Tibial nerve (tissue), 4 donors: ENCODE results near the gene MARCHF10.

ENCODE experiments used
- EP300 ChIP-seq, 2 donors: sonication (generic); formaldehyde crosslinking; IDR thresholded peaks; one replicate each; pipeline ENCODE4 v1.6.1; 2017; ENCODE audit warnings: antibody characterized with exemption in 2 of 2, mild to moderate bottlenecking in 1 of 2
- POLR2A ChIP-seq, 2 donors: fragments of 450-650 bp; IDR thresholded peaks; one replicate each; pipeline ENCODE4 v1.6.1; 2017; ENCODE audit warnings: antibody characterized with exemption in 2 of 2, mild to moderate bottlenecking in 2 of 2, moderate library complexity in 2 of 2
- TF ChIP-seq, protein P1 (sequence below), 5 experiments: fragments of 200-600 bp in 3 of 5; fragments of 450-650 bp in 2 of 5; sonication (generic) in 3 of 5; IDR thresholded peaks; one replicate each; pipeline ENCODE4 v1.5.1; 2016 to 2019; ENCODE audit warnings: antibody characterized with exemption in 5 of 5, mild to moderate bottlenecking in 3 of 5, moderate library complexity in 2 of 5

DNA sequence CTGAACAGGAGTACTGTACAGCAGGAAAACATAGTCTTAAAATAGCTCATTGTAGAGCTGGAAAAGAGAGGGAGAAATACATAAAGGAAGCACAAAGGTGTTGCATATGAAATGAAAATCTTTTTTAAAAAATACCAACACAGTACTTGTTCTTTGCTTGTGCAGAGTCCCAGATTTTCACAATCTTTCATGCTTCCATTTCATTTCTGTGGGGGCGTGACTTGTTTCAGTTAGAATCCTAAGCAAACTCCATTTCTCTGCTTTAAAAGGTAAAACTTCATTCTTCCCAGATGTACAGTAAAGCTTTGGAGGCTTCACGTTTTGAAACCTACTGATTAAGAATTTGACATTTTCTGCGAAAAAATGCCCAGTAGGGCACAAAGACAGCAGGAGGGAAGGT lies 48.5 kb upstream of the MARCHF10 start:
- no peak for TF ChIP-seq EP300 (IDR thresholded peaks at IDR 0.05)
- TF ChIP-seq, protein P1, sequence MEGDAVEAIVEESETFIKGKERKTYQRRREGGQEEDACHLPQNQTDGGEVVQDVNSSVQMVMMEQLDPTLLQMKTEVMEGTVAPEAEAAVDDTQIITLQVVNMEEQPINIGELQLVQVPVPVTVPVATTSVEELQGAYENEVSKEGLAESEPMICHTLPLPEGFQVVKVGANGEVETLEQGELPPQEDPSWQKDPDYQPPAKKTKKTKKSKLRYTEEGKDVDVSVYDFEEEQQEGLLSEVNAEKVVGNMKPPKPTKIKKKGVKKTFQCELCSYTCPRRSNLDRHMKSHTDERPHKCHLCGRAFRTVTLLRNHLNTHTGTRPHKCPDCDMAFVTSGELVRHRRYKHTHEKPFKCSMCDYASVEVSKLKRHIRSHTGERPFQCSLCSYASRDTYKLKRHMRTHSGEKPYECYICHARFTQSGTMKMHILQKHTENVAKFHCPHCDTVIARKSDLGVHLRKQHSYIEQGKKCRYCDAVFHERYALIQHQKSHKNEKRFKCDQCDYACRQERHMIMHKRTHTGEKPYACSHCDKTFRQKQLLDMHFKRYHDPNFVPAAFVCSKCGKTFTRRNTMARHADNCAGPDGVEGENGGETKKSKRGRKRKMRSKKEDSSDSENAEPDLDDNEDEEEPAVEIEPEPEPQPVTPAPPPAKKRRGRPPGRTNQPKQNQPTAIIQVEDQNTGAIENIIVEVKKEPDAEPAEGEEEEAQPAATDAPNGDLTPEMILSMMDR (IDR thresholded peaks at IDR 0.05): no peak
- TF ChIP-seq POLR2A (IDR thresholded peaks at IDR 0.05): no peak
